Activated CD8-positive, alpha-beta memory T cell treated with anti-CD3 and anti-CD28 coated beads, Interleukin-2, amount 50 U/mL, for 48 hours (primary cell): ENCODE measurements around the gene TLDC2.
"Not testable (repeated sequence)": the region's sequence is repeated elsewhere in the genome, so short reads cannot be mapped to it uniquely, and the experiment has no call there.

Experiments used
- DNase-seq: peaks from one replicate; pipeline ENCODE4 v3.0.0-alpha.2; 2020

The TLDC2 gene

GRCh38 chr20:36871640-36872570, 4.0 kb upstream of the TLDC2 start:
- DNase-seq: no peak

GRCh38 chr20:36872852-36873251, 3.1 kb upstream of the TLDC2 start:
- no peak for DNase-seq

- no peak for DNase-seq
These were observed 2.3 kb upstream of the TLDC2 start for GRCh38 chr20:36873498-36874189.

- not testable (repeated sequence) for DNase-seq
These were observed 845 bp upstream of the TLDC2 start for GRCh38 chr20:36875093-36875492.

GRCh38 chr20:36876473-36876833, 515 bp downstream of the TLDC2 start:
- DNase-seq: no peak

GRCh38 chr20:36878941-36879340, 3.0 kb downstream of the TLDC2 start:
- no peak for DNase-seq

- DNase-seq: no peak
These were observed 4.9 kb downstream of the TLDC2 start for GRCh38 chr20:36880741-36881250.

- no peak for DNase-seq
These were observed 5.4 kb downstream of the TLDC2 start for GRCh38 chr20:36881331-36881730.

- DNase-seq: no peak
These were observed 6.0 kb downstream of the TLDC2 start for GRCh38 chr20:36881888-36882287.

GRCh38 chr20:36883977-36884535, 8.1 kb downstream of the TLDC2 start:
- DNase-seq: no peak

- DNase-seq: no peak
These were observed 9.4 kb downstream of the TLDC2 start for GRCh38 chr20:36885356-36885755.

GRCh38 chr20:36886859-36887751, 11.2 kb downstream of the TLDC2 start:
- DNase-seq: peak; percentile 94

GRCh38 chr20:36887752-36888090, 11.8 kb downstream of the TLDC2 start:
- DNase-seq: no peak

GRCh38 chr20:36888880-36889516, 13.1 kb downstream of the TLDC2 start:
- no peak for DNase-seq

GRCh38 chr20:36890586-36890985, 14.6 kb downstream of the TLDC2 start:
- DNase-seq: no peak

- no peak for DNase-seq
These were observed 15.3 kb downstream of the TLDC2 start for GRCh38 chr20:36891211-36891610.

- no peak for DNase-seq
These were observed 17.9 kb downstream of the TLDC2 start for GRCh38 chr20:36893801-36894200.

GRCh38 chr20:36895036-36895435, 19.1 kb downstream of the TLDC2 start:
- DNase-seq: no peak

GRCh38 chr20:36904690-36905089, 28.8 kb downstream of the TLDC2 start:
- DNase-seq: no peak

GRCh38 chr20:36905566-36905965, 29.6 kb downstream of the TLDC2 start:
- DNase-seq: not testable (repeated sequence)

- DNase-seq: not testable (repeated sequence)
These were observed 30.1 kb downstream of the TLDC2 start for GRCh38 chr20:36906086-36906485.

GRCh38 chr20:36908603-36909002, 32.7 kb downstream of the TLDC2 start:
- DNase-seq: no peak
